GM19351 (cell line): ENCODE measurements around the gene ZNF316.
"Not testable (repeated sequence)": the region's sequence is repeated elsewhere in the genome, so short reads cannot be mapped to it uniquely, and the experiment has no call there.

Experiments used
- ATAC-seq: cut with Tn5 transposase; IDR thresholded peaks from one replicate; pipeline ENCODE4 v1.9.1; 2021; ENCODE audit warnings: mild to moderate bottlenecking, moderate library complexity; ENCODE audit not compliant: unreplicated experiment

ZNF316 gene

GRCh38 chr7:6621195-6622133 lies 15.7 kb upstream of the ZNF316 start:
- no peak for ATAC-seq

- no peak for ATAC-seq
Measured at GRCh38 chr7:6622134-6622710, 14.9 kb upstream of the ZNF316 start.

- peak; percentile 58 for ATAC-seq
Measured at GRCh38 chr7:6623589-6624245, 13.4 kb upstream of the ZNF316 start.

GRCh38 chr7:6624246-6624611 lies 12.9 kb upstream of the ZNF316 start:
- ATAC-seq, result no peak

GRCh38 chr7:6628045-6628444 lies 9.1 kb upstream of the ZNF316 start:
- ATAC-seq, result no peak

GRCh38 chr7:6630007-6630849 lies 6.9 kb upstream of the ZNF316 start:
- ATAC-seq, result no peak

GRCh38 chr7:6631605-6632004 lies 5.5 kb upstream of the ZNF316 start:
- ATAC-seq, result no peak

GRCh38 chr7:6634021-6634420 lies 3.1 kb upstream of the ZNF316 start:
- no peak for ATAC-seq

GRCh38 chr7:6634971-6635370 lies 2.1 kb upstream of the ZNF316 start:
- ATAC-seq, result not testable (repeated sequence)

- peak; percentile 81 for ATAC-seq
Measured at GRCh38 chr7:6637544-6638229, 569 bp downstream of the ZNF316 start.

- no peak for ATAC-seq
Measured at GRCh38 chr7:6639032-6639431, 1.9 kb downstream of the ZNF316 start.

GRCh38 chr7:6639627-6640026 lies 2.5 kb downstream of the ZNF316 start:
- no peak for ATAC-seq

- ATAC-seq, result no peak
Measured at GRCh38 chr7:6640246-6640721, 3.2 kb downstream of the ZNF316 start.

- no peak for ATAC-seq
Measured at GRCh38 chr7:6641305-6642035, 4.4 kb downstream of the ZNF316 start.

GRCh38 chr7:6642239-6642839 lies 5.2 kb downstream of the ZNF316 start:
- no peak for ATAC-seq

- no peak for ATAC-seq
Measured at GRCh38 chr7:6642861-6643640, 5.9 kb downstream of the ZNF316 start.

- no peak for ATAC-seq
Measured at GRCh38 chr7:6643915-6644625, 7.0 kb downstream of the ZNF316 start.

- no peak for ATAC-seq
Measured at GRCh38 chr7:6644728-6645127, 7.6 kb downstream of the ZNF316 start.
